ENCODE results near the gene ZDHHC4.
A peak's percentile ranks its signal among the peaks of the same experiment; 100 is the strongest.

ZDHHC4 gene

GRCh38 chr7:6577369-6578113 lies at the start of gene ZDHHC4:
Gene ZDHHC4, plus strand, starts transcription at chr7:6577454. Its CDS starts 3,108 bp downstream, at chr7:6580562.
- DNase-seq (ENCODE audit: low spot score) (peak; percentile 100), FAIRE-seq (peak; percentile 97)

- peak; percentile 79 for FAIRE-seq
- DNase-seq (ENCODE audit: low spot score) = no peak
These were observed 48.7 kb upstream of the ZDHHC4 start for GRCh38 chr7:6528401-6529130.

GRCh38 chr7:6529643-6530042 lies 47.6 kb upstream of the ZDHHC4 start:
- no peak for DNase-seq (ENCODE audit: low spot score)
- peak; percentile 75 for FAIRE-seq

GRCh38 chr7:6530626-6531491 lies 46.4 kb upstream of the ZDHHC4 start:
- FAIRE-seq (peak; percentile 85), DNase-seq (ENCODE audit: low spot score) (peak; percentile 77)

DNA sequence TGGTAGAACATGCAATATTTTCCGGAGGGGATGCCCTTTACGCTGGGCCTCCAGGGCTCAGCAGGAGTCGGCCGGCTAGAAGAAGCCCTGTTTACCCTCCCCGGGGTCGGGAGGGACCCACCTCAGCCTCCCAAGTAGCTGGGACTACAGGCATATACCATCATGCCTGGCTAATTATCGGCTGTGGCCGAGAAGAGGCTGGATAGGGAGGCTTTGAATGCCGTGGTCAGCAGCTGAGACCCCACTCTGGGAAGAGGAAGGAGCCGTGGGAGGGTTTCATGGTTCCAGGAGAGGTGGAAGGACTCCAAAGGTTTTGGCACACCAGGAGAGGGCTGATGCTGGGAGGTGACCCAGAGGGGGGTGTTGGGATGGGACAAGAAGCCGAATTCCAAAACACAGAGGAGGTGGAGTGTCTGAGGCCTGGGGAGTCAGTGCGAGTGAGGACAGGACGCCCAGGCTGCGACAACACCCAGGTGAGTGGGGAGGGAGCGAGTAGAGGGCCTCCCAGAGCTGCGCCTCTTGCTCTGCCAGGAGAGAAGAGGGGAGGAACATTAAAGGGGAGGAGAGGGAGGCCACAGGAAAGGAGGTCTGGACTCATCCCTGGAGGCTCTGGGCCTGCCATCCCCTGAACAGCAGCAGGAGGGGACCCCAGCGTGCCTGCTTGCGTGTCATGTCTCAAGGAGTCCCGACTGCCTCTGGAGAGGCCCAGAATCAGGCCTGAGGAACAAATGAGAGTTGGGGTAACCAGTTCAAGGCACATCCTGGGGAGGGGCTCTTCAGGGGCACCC lies 45.6 kb upstream of the ZDHHC4 start:
- FAIRE-seq = peak; percentile 74
- DNase-seq (ENCODE audit: low spot score) = no peak

DNA sequence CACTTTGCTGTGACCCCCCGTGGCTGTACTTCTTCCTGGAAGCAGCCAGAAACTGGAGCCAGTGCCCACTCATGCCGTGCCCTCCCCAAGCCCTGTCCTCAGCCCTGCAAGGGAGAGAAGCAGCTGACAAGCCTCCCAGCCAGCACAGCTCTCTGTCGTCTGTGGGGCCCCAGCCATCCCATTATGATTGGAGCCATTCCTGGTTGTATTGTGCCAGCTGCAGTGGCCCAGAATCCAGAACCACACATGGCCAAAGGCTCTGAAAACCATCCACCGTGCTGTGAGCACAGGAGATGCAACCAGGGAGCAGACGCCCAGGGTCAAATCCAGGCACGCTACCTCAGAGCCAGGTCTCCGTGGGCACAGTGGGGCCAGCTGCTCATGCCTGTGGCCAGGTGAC lies 44.7 kb upstream of the ZDHHC4 start:
- FAIRE-seq (peak; percentile 96), DNase-seq (ENCODE audit: low spot score) (no peak)

- no peak for DNase-seq (ENCODE audit: low spot score)
- peak; percentile 96 for FAIRE-seq
These were observed 43.3 kb upstream of the ZDHHC4 start for GRCh38 chr7:6533893-6534495.

DNA sequence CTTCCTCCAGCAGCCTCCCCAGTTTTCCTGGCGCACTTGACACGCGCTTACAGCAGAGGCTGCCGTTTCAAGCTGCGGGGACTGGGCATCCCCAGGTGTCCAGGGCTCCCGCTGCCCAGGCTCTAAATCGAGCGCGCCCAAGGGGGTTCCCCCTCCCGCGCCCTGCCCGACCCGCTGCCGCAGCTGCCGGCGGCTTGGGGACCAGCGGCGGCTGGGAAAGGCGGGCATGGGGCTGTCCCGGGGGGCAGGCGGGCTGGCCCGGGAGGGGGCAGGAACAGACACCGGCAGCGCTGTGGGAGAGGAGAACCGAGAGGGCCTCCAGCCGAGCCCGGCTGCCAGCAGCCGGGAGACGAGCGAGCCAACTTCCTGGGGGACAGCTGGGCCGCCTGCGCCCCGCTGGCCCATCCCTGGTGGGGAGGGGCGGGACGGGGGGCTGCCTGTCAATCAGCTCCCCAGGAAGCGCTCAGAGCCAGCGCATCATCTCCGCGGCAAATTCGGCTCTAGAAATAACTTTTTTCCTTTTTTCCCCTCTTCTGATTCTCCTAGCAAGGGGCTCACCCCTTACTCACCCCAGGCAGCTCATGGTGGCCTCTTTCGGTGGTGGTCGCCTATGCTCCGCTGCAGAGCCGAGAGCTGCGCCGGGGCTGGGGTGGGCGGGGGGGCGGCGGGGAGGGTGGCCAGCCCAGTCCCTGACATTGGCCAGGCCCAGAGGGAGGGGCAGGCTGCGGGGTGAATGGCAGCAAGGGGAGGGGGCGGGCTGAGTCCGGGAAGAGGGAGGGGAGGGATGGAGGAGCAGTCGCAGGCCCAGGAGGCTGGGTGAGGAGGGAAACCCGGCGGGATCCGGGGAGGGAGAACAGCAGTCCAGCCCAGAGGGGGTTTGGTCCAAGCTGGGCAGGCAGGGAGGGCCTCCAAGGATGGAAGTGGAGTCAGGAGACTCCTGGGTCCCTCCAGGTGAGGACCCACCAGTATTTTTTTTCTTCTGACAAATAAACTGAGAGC lies 40.7 kb upstream of the ZDHHC4 start:
- peak; percentile 93 for FAIRE-seq
- DNase-seq (ENCODE audit: low spot score) = peak; percentile 91

DNA sequence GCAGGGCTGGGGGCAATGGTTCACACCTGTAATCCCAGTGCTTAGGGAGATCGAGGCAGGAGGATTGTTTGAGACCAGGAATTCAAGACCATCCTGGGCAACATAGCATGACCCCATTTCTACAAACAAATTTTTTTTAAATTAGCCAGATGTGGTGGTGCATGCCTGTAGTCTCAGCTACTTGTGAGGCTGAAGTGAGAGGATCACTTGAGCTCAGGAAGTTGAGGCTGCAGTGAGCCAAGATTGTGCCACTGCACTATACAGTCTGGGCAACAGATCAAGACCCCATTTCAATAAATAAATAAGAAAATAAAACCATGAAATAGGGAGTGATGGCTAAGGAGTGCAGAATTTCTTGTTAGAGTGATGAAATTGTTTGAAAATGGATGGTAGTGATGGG lies 34.9 kb upstream of the ZDHHC4 start:
- FAIRE-seq (no peak), DNase-seq (ENCODE audit: low spot score) (no peak)

DNA sequence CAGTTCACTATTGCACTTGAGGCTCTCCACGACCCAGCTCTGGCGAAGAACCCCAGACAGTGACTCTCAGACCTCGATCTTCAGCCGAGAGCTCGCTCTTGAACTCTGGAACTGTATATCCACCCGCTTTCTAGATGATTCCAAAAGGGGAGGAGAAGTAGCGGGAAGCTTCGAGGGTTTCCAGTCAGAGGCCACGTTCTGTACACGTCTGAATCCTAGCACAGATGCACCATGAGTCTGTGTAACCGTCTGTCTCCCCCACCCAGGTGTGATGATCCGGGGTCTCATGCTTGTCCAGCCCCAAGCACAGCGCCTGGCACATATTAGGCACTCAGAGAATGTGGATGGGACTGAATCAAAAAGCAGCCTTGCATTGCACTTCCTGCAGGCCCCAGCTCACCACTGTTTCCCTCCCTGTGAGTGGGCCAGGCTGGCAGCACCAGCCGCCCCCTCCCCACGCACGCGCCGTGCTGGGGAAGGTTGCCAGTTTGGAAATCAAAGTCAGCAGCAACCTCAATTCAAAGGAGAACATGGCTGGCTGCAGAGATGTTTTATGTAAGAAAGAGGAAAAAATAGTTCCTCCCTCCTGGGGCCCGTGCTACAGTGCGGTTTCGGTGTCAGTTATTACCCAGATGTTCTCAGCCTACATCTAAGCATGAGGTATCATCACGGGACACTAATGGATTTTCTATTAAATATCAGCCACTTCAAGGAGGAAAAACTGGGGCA lies 31.7 kb upstream of the ZDHHC4 start:
- DNase-seq (ENCODE audit: low spot score) (no peak), FAIRE-seq (peak; percentile 20)

- no peak for DNase-seq (ENCODE audit: low spot score)
- FAIRE-seq = peak; percentile 91
These were observed 30.6 kb upstream of the ZDHHC4 start for GRCh38 chr7:6546498-6547251.

DNA sequence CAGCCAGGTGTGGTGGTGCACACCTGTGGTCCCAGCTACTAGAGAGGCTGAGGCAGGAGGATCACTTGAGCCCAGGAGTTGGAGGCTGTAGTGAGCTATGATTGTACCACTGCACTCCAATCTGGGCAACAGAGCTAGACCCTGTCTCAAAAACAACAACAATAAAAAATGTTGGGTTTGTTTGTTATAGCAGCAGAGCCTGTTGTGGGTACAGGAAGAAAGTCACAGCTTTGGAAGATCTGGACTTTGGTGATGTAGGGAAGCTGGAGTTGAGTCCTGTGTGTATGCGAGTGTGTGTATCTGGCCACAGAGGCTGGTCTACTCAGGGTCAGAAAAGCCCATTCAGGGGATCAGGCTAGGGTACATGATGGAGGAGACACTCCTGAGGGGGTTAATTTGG lies 29.9 kb upstream of the ZDHHC4 start:
- no peak for FAIRE-seq

DNA sequence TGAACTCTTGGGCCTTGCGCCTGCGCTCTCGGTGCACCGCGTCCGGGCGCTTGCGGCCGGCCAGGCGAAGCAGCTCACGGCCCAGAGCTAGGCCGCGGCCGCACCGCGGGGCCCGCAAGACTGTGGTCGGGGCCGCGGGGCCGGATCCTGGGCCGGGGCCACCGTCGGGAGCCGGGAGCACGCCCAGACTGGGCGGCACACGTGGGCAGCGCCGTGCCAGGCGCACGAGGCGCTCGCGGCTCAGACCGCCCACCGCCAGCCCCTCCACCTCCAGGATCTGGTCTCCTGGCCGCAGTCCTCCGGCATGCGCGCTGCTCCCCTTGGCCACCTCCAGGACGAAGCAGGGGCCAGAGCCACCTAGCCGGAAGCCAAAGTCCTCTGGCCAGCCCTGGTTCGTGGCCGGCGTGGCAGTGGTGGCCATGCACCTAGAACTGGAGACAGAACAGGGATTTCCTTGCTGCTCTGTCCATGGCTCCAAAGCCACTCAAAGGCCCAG lies 26.2 kb upstream of the ZDHHC4 start, which contains the start of gene GRID2IP:
GRID2IP (minus strand) TSS at position 446 of the 496 bp plus-strand sequence; CDS start at position 421, 25 bp downstream.
- FAIRE-seq (peak; percentile 52), DNase-seq (ENCODE audit: low spot score) (no peak)

More for the DNA sequence above, 29.9 kb upstream of the ZDHHC4 start:
- no peak for DNase-seq (ENCODE audit: low spot score)

- DNase-seq (ENCODE audit: low spot score) (no peak), FAIRE-seq (peak; percentile 86)
These were observed 23.7 kb upstream of the ZDHHC4 start for GRCh38 chr7:6553448-6554044.

- DNase-seq (ENCODE audit: low spot score) = no peak
- FAIRE-seq = no peak
These were observed 22.4 kb upstream of the ZDHHC4 start for GRCh38 chr7:6554848-6555247.

DNA sequence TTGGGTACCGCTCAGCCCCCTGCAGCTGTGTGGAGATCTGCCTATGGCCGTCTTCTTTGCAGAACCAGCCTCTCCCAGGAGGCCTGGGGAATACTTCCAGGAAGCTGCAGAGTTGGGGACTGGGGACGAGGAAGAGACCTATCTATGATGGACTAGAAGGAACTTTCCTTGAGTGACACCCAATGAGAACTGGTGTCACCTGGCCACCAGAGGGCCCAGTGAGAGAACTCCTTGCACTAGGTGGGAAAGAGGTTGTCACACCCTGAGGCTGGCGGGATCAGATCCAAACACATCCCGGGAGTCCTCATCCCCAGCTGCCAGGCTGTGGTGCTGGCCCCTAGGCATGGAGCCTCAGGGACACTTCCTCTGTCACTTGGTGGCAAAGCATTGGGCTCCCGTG lies 21.1 kb upstream of the ZDHHC4 start:
- DNase-seq (ENCODE audit: low spot score) = no peak
- FAIRE-seq = peak; percentile 70

DNA sequence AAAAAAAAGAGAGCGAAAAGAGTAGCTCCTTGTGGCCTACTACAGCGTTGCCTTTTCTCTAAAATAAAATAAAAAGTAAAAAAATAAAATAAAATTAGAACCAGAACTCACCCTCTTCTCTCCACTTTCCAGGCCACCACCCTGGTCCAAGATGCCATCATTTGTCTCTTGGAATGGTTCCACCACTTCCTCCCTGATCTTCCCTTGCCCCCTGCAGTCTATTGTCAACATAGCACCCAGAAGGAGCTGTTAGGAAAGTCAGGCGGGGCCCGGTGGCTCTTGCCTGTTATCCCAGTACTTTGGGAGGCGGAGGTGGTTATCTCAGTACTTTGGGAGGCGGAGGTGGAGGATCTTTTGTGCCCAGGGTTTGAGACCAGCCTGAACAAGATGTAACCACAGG lies 18.4 kb upstream of the ZDHHC4 start:
- FAIRE-seq = peak; percentile 53

More for the DNA sequence above, 18.4 kb upstream of the ZDHHC4 start:
- peak; percentile 84 for DNase-seq (ENCODE audit: low spot score)
